Amniotic stem cell (primary cell): ENCODE results near the gene ICAM4.
"Not testable (repeated sequence)": the region's sequence is repeated elsewhere in the genome, so short reads cannot be mapped to it uniquely, and the experiment has no call there.

Source experiments
- DNase-seq: peaks from one replicate; lab custom pipeline; 2025; lab: John Stamatoyannopoulos, UW

The ICAM4 gene

GRCh38 chr19:10269333-10270179 lies 17.2 kb upstream of the ICAM4 start:
- no peak for DNase-seq

GRCh38 chr19:10270180-10270615 lies 16.6 kb upstream of the ICAM4 start:
- DNase-seq, result no peak

- DNase-seq, result no peak
Measured at GRCh38 chr19:10270616-10271394, 15.9 kb upstream of the ICAM4 start, which contains the start of gene ICAM1. ICAM1 (plus strand) TSS chr19:10271120; CDS start chr19:10271160, 40 bp downstream.

GRCh38 chr19:10271543-10272086 lies 15.1 kb upstream of the ICAM4 start:
- no peak for DNase-seq

DNA sequence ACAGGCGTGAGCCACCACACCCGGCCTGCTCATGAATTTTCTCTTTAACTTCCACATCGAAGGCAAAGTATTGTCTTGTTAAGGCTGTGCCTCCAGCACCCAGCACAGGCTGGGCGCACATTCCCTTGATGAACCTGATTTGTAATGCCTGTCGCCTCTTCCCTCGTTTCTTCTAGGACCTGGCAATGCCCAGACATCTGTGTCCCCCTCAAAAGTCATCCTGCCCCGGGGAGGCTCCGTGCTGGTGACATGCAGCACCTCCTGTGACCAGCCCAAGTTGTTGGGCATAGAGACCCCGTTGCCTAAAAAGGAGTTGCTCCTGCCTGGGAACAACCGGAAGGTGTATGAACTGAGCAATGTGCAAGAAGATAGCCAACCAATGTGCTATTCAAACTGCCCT lies 12.2 kb upstream of the ICAM4 start:
- no peak for DNase-seq

- DNase-seq, result no peak
Measured at GRCh38 chr19:10277795-10278589, 8.8 kb upstream of the ICAM4 start.

DNA sequence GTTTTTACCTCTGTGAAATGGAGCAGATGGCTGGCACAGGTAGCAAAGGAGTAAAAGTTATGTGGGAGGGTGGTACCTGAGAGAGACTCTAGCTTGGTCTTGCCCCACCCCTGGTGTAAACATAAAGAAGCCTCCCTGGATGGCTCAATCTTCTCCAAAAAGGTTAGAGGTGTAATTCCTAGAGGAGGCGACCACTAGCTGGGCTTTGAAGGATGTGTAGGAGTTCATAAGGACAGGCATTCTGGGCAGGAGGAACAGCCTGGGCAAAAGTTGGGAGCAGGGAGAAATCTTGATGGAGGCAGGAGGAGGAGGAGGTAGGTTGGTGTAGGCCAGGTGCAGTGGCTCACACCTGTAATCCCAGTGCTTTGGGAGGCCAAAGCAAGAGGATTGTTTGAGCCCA lies 7.8 kb upstream of the ICAM4 start:
- no peak for DNase-seq

GRCh38 chr19:10279737-10280442 lies 6.9 kb upstream of the ICAM4 start:
- DNase-seq, result no peak

DNA sequence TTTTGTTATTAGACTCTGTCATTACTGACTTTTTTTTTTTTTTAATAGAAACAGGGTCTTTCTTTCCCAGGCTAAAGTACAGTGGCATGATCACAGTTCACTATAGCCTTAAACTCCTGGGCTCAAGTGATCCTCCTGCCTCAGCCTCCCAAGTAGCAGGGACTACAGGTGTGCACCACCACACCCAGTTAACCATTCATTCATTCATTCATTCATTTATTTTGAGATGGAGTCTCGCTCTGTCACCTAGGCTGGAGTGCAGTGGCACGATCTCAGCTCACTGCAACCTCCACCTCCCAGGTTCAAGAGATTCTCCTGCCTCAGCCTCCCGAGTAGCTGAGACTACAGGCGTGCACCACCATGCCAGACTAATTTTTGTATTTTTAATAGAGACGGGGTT lies 4.7 kb upstream of the ICAM4 start:
- DNase-seq, result not testable (repeated sequence)

DNA sequence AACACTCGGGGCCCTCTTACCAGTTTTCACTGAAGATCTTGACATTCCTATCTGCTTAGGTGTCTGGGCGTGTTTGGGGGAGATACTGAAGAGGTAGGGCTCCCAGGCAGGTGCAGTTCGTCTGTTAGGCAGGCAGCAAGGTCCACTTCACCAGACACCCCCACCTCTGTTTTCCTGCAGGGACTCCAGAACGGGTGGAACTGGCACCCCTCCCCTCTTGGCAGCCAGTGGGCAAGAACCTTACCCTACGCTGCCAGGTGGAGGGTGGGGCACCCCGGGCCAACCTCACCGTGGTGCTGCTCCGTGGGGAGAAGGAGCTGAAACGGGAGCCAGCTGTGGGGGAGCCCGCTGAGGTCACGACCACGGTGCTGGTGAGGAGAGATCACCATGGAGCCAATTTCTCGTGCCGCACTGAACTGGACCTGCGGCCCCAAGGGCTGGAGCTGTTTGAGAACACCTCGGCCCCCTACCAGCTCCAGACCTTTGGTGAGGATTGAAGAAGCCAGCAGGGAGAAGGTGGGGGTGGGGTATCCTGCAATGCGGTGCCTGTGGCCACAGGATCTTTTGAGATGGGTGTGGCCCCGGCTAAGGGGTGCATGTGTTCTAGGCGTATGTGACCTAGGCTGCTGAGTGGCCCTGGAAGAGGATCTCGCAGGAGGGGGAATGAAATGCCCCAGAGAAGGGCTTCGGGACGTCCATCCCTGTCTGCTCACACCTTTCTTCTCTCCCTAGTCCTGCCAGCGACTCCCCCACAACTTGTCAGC lies 3.3 kb upstream of the ICAM4 start:
- DNase-seq, result no peak

DNA sequence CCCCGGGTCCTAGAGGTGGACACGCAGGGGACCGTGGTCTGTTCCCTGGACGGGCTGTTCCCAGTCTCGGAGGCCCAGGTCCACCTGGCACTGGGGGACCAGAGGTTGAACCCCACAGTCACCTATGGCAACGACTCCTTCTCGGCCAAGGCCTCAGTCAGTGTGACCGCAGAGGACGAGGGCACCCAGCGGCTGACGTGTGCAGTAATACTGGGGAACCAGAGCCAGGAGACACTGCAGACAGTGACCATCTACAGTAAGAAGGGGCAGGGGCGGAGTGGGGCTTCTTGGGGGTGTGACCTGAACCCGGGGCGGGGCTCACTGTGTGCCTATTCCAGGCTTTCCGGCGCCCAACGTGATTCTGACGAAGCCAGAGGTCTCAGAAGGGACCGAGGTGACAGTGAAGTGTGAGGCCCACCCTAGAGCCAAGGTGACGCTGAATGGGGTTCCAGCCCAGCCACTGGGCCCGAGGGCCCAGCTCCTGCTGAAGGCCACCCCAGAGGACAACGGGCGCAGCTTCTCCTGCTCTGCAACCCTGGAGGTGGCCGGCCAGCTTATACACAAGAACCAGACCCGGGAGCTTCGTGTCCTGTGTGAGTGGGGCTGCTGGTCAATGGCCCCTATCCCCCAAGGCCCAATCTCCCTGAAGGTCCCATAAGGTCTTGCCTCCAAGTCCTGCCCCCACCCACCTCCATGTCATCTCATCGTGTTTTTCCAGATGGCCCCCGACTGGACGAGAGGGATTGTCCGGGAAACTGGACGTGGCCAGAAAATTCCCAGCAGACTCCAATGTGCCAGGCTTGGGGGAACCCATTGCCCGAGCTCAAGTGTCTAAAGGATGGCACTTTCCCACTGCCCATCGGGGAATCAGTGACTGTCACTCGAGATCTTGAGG lies 2.4 kb upstream of the ICAM4 start:
- no peak for DNase-seq

GRCh38 chr19:10284960-10285278 lies 1.8 kb upstream of the ICAM4 start:
- no peak for DNase-seq

DNA sequence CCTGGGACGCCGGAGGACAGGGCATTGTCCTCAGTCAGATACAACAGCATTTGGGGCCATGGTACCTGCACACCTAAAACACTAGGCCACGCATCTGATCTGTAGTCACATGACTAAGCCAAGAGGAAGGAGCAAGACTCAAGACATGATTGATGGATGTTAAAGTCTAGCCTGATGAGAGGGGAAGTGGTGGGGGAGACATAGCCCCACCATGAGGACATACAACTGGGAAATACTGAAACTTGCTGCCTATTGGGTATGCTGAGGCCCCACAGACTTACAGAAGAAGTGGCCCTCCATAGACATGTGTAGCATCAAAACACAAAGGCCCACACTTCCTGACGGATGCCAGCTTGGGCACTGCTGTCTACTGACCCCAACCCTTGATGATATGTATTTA lies 1.4 kb upstream of the ICAM4 start:
- DNase-seq, result no peak

DNA sequence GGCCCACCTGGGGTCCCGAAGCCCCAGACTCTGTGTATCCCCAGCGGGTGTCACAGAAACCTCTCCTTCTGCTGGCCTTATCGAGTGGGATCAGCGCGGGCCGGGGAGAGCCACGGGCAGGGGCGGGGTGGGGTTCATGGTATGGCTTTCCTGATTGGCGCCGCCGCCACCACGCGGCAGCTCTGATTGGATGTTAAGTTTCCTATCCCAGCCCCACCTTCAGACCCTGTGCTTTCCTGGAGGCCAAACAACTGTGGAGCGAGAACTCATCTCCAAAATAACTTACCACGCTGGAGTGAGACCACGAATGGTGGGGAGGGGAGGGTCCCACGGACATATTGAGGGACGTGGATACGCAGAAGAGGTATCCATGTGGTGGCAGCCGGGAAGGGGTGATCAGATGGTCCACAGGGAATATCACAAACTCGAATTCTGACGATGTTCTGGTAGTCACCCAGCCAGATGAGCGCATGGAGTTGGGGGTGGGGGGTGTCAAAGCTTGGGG lies 2.0 kb downstream of the ICAM4 start:
- DNase-seq, result no peak

- no peak for DNase-seq
Measured at GRCh38 chr19:10289167-10289835, 2.5 kb downstream of the ICAM4 start.

- no peak for DNase-seq
Measured at GRCh38 chr19:10289836-10290356, 3.1 kb downstream of the ICAM4 start, which contains the start of gene ICAM5. ICAM5 (plus strand) TSS chr19:10289952; CDS start chr19:10290044, 92 bp downstream.

DNA sequence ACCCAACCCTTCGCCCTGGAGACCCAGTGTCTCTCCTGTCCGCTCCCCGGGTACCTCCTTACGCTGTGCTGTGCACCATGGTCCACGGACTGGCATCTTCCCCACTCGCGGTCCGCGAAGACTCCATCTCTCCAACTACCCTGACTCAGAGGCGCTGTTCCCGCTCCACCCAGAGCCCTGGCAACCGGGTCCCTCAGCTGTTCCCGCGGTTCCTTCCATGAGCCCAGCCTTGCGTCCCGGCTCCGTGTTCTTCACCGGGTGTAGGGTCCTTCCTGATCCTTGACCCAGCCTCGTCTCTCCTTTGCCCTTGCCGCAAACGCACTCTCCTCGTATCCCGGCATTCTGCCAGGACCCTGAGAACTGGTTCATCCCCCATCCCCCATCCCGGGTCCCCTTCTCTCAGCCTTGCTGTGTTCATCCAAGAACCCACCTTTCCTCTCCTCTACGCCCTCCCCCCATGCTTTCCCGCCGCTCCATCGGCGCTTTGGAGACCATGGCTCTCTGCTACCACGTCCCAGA lies 3.7 kb downstream of the ICAM4 start:
- DNase-seq, result no peak

GRCh38 chr19:10290876-10291553 lies 4.3 kb downstream of the ICAM4 start:
- DNase-seq, result no peak
